PFSK-1 (cell line): ENCODE results near the gene LPAR1.

Experiments
- SIN3A ChIP-seq: IDR thresholded peaks from 2 replicates; pipeline ENCODE4 v1.6.1; 2012; ENCODE audit warnings: mild to moderate bottlenecking, low read length, moderate library complexity, borderline replicate concordance; ENCODE audit not compliant: insufficient read depth

LPAR1 gene

DNA sequence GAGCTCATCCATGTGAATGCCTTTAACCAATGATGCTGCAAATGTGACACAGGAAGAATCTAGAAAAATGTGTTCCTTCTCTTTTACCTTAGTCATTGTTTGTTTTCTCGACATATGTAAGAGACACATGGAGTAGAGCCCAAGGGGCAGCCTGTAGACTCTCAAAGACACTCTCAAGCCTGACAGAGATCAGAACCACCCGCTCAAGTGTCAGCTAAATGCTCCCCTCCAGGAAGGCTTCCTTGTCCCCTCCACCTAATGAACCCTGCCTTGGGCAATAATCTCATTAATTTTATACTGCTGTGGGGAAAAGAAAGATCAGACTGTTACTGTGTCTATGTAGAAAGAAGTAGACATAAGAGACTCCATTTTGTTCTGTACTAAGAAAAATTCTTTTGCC, 212.3 kb downstream of the LPAR1 start:
- TF ChIP-seq SIN3A: no peak
